Esophagus squamous epithelium (tissue), 4 donors: ENCODE measurements around the gene MYPN.

ENCODE experiments used
- POLR2A ChIP-seq, 4 donors: fragments of 450-650 bp; IDR thresholded peaks; one replicate each; pipeline ENCODE4 v1.6.1; 2017; ENCODE audit warnings: antibody characterized with exemption in 4 of 4, mild to moderate bottlenecking in 4 of 4, moderate library complexity in 3 of 4
- TF ChIP-seq, protein P1 (sequence below), 6 experiments: fragments of 450-650 bp in 4 of 6; fragments of 200-600 bp in 2 of 6; sonication (generic) in 2 of 6; IDR thresholded peaks; one replicate each; pipeline ENCODE4 v1.5.1; 2016 to 2019; ENCODE audit warnings: antibody characterized with exemption in 6 of 6, mild to moderate bottlenecking in 4 of 6, moderate library complexity in 4 of 6

DNA sequence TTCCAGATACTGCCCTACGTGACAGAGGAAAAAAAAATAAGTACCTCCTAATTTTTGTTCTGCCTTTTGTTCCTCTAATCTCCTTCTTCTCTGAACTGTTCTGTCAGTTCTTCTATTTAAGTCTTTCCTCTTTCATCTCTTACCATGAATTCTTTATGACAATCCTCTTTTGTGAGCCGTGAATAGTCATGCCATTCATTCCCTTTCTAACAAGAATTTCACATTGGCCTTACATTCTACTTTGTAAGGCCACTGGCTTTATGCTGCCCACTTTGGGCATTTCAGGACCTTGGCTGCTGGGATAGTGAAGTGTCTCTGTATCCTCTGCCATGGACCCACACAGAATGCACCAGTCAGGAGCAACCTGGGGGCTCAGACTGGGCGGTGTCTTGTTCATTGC is 69.7 kb downstream of the MYPN start:
- TF ChIP-seq, protein P1, sequence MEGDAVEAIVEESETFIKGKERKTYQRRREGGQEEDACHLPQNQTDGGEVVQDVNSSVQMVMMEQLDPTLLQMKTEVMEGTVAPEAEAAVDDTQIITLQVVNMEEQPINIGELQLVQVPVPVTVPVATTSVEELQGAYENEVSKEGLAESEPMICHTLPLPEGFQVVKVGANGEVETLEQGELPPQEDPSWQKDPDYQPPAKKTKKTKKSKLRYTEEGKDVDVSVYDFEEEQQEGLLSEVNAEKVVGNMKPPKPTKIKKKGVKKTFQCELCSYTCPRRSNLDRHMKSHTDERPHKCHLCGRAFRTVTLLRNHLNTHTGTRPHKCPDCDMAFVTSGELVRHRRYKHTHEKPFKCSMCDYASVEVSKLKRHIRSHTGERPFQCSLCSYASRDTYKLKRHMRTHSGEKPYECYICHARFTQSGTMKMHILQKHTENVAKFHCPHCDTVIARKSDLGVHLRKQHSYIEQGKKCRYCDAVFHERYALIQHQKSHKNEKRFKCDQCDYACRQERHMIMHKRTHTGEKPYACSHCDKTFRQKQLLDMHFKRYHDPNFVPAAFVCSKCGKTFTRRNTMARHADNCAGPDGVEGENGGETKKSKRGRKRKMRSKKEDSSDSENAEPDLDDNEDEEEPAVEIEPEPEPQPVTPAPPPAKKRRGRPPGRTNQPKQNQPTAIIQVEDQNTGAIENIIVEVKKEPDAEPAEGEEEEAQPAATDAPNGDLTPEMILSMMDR (IDR thresholded peaks at IDR 0.05), result no peak
- no peak for TF ChIP-seq POLR2A (IDR thresholded peaks at IDR 0.05)
